ENCODE data around the gene GCA.

DNA sequence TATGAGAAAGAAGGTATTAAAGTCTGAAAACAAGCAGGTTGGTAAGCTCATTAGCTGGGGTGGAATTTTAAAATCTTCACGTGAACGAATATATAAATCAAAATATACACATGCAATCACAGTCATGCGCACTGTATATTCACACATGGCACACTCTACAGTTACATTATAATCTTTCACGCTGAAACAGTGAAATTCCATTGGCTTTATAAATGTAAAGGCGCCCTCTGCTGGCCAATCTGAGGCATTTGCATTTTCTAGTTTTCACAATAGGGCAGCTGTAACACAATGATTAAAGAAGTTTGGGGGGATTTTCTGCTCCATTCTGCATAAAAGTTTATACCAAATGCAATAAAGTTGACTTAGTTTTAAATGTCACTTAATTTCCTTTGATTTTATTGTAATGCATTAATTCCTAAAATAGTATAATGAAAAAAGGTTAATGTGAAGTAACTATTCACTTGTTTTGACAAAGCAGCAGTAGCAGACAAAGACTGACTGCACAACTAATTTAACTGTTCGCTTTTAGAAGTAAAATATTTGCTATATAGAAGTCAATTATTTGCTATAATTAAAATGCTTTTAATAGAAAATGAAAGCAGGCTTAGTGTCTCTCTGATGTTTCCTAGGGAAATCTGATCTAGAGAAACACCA is 42.7 kb upstream of the GCA start:
- TF ChIP-seq, protein P1, sequence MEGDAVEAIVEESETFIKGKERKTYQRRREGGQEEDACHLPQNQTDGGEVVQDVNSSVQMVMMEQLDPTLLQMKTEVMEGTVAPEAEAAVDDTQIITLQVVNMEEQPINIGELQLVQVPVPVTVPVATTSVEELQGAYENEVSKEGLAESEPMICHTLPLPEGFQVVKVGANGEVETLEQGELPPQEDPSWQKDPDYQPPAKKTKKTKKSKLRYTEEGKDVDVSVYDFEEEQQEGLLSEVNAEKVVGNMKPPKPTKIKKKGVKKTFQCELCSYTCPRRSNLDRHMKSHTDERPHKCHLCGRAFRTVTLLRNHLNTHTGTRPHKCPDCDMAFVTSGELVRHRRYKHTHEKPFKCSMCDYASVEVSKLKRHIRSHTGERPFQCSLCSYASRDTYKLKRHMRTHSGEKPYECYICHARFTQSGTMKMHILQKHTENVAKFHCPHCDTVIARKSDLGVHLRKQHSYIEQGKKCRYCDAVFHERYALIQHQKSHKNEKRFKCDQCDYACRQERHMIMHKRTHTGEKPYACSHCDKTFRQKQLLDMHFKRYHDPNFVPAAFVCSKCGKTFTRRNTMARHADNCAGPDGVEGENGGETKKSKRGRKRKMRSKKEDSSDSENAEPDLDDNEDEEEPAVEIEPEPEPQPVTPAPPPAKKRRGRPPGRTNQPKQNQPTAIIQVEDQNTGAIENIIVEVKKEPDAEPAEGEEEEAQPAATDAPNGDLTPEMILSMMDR (IDR thresholded peaks at IDR 0.05), result no peak
- TF ChIP-seq POLR2A (IDR thresholded peaks at IDR 0.05), result no peak
